ENCODE results near the gene ZNF428.
"Not testable (repeated sequence)": the region's sequence is repeated elsewhere in the genome, so short reads cannot be mapped to it uniquely, and the experiment has no call there.

ZNF428 gene

GRCh38 chr19:43619262-43620060 lies at the start of gene ZNF428:
Gene ZNF428, minus strand, starts transcription at chr19:43619629. Its CDS starts 5,325 bp downstream, at chr19:43614304.
- peak; percentile 79 for DNase-seq (ENCODE audit: extremely low read depth in 1 of 2, low read depth in 1 of 2)

- DNase-seq (ENCODE audit: extremely low read depth in 1 of 2, low read depth in 1 of 2) = peak; percentile 81 to 97
Measured at GRCh38 chr19:43668406-43669109, 49.1 kb upstream of the ZNF428 start.

- no peak for DNase-seq (ENCODE audit: extremely low read depth in 1 of 2, low read depth in 1 of 2)
Measured at GRCh38 chr19:43667876-43668405, 48.5 kb upstream of the ZNF428 start.

GRCh38 chr19:43667126-43667875 lies 47.9 kb upstream of the ZNF428 start:
- no peak for DNase-seq (ENCODE audit: extremely low read depth in 1 of 2, low read depth in 1 of 2)

GRCh38 chr19:43664018-43664417 lies 44.6 kb upstream of the ZNF428 start:
- DNase-seq (ENCODE audit: extremely low read depth in 1 of 2, low read depth in 1 of 2) = no peak

- DNase-seq (ENCODE audit: extremely low read depth in 1 of 2, low read depth in 1 of 2) = no peak
Measured at GRCh38 chr19:43662487-43662886, 43.1 kb upstream of the ZNF428 start.

- DNase-seq (ENCODE audit: extremely low read depth in 1 of 2, low read depth in 1 of 2) = no peak
Measured at GRCh38 chr19:43660971-43661360, 41.5 kb upstream of the ZNF428 start.

GRCh38 chr19:43660301-43660970 lies 41.0 kb upstream of the ZNF428 start:
- no peak for DNase-seq (ENCODE audit: extremely low read depth in 1 of 2, low read depth in 1 of 2)

- no peak for DNase-seq (ENCODE audit: extremely low read depth in 1 of 2, low read depth in 1 of 2)
Measured at GRCh38 chr19:43658494-43658893, 39.1 kb upstream of the ZNF428 start.

- no peak for DNase-seq (ENCODE audit: extremely low read depth in 1 of 2, low read depth in 1 of 2)
Measured at GRCh38 chr19:43658001-43658400, 38.6 kb upstream of the ZNF428 start.

GRCh38 chr19:43656436-43656835 lies 37.0 kb upstream of the ZNF428 start:
- no peak for DNase-seq (ENCODE audit: extremely low read depth in 1 of 2, low read depth in 1 of 2)

GRCh38 chr19:43652546-43652874 lies 33.1 kb upstream of the ZNF428 start:
- DNase-seq (ENCODE audit: extremely low read depth in 1 of 2, low read depth in 1 of 2) = no peak

- DNase-seq (ENCODE audit: extremely low read depth in 1 of 2, low read depth in 1 of 2) = no peak
Measured at GRCh38 chr19:43651758-43652545, 32.5 kb upstream of the ZNF428 start.

GRCh38 chr19:43650276-43650675 lies 30.8 kb upstream of the ZNF428 start:
- not testable (repeated sequence) for DNase-seq (ENCODE audit: extremely low read depth in 1 of 2, low read depth in 1 of 2)

- DNase-seq (ENCODE audit: extremely low read depth in 1 of 2, low read depth in 1 of 2) = no peak
Measured at GRCh38 chr19:43649514-43649913, 30.1 kb upstream of the ZNF428 start.

- no peak for DNase-seq (ENCODE audit: extremely low read depth in 1 of 2, low read depth in 1 of 2)
Measured at GRCh38 chr19:43648633-43649032, 29.2 kb upstream of the ZNF428 start.

- no peak for DNase-seq (ENCODE audit: extremely low read depth in 1 of 2, low read depth in 1 of 2)
Measured at GRCh38 chr19:43644181-43644580, 24.8 kb upstream of the ZNF428 start.

GRCh38 chr19:43643326-43643725 lies 23.9 kb upstream of the ZNF428 start:
- no peak for DNase-seq (ENCODE audit: extremely low read depth in 1 of 2, low read depth in 1 of 2)

GRCh38 chr19:43642531-43642930 lies 23.1 kb upstream of the ZNF428 start:
- no peak for DNase-seq (ENCODE audit: extremely low read depth in 1 of 2, low read depth in 1 of 2)

- no peak for DNase-seq (ENCODE audit: extremely low read depth in 1 of 2, low read depth in 1 of 2)
Measured at GRCh38 chr19:43641333-43641732, 21.9 kb upstream of the ZNF428 start.

All from stimulated activated CD8-positive, alpha-beta memory T cell treated with anti-CD3 and anti-CD28 coated beads, Interleukin-7, amount 100 ng/mL, for 48 hours (primary cell).